PC-9 (cell line): ENCODE measurements around the gene GPER1. TPM values are rescaled to one million over a fixed set of nuclear protein-coding genes. Genes with fewer than 3 reads are reported as not detected.

ENCODE experiments used
- BruUV-seq: library from RNA; stranded (reverse); fragments of 400-500 nt; replicated peaks from 2 replicates; lab custom pipeline; 2021; lab: Mats Ljungman, UMichigan
- CTCF ChIA-PET: fragments of 300-600 bp; sonication (Branson Sonifier 250); formaldehyde crosslinking; loops from one replicate; lab custom pipeline; 2022; ENCODE audit warnings: antibody characterized with exemption; lab: Charles Lee
- POLR2A ChIA-PET: fragments of 300-600 bp; sonication (Branson Sonifier 250); formaldehyde crosslinking; loops from one replicate; lab custom pipeline; 2022; ENCODE audit warnings: antibody characterized with exemption; ENCODE audit not compliant: unreplicated experiment; lab: Charles Lee
- DNase-seq, 2 experiments: peaks; one replicate each; pipeline versions ENCODE4 v3.0.0 to v3.0.0-alpha.2; 2015 to 2022; ENCODE audit warnings: mixed read lengths in 1 of 2
- H2AFZ ChIP-seq: fragments of 200-600 bp; sonication (generic); 2 replicates; pipeline ENCODE4 v1.8.1; 2017; ENCODE audit warnings: antibody characterized with exemption
- H3F3A ChIP-seq: fragments of 200-600 bp; sonication (generic); 2 replicates; pipeline ENCODE4 v1.8.1; 2017; ENCODE audit warnings: antibody characterized with exemption, mild to moderate bottlenecking, low read depth; ENCODE audit not compliant: insufficient read depth
- H3K27ac ChIP-seq: fragments of 200-600 bp; sonication (generic); 2 replicates; pipeline ENCODE4 v1.6.1; 2016; ENCODE audit warnings: mixed run types
- H3K27me3 ChIP-seq: fragments of 200-600 bp; sonication (generic); 2 replicates; pipeline ENCODE4 v1.6.1; 2016; ENCODE audit warnings: low read depth, mixed run types; ENCODE audit not compliant: insufficient read depth
- H3K36me3 ChIP-seq: fragments of 200-600 bp; sonication (generic); 2 replicates; pipeline ENCODE4 v1.6.1; 2016; ENCODE audit warnings: low read depth, mixed run types
- H3K4me1 ChIP-seq: fragments of 200-600 bp; sonication (generic); replicated peaks from 2 replicates; pipeline ENCODE4 v1.6.1; 2016; ENCODE audit warnings: mixed run types; ENCODE audit not compliant: insufficient read depth
- H3K4me2 ChIP-seq: fragments of 200-600 bp; sonication (generic); 2 replicates; pipeline ENCODE4 v1.6.1; 2017; ENCODE audit warnings: mixed run types
- H3K4me3 ChIP-seq: fragments of 200-600 bp; sonication (generic); 2 replicates; pipeline ENCODE4 v1.6.1; 2016; ENCODE audit warnings: mixed run types
- H3K79me2 ChIP-seq: fragments of 200-600 bp; sonication (generic); 2 replicates; pipeline ENCODE4 v1.6.1; 2017; ENCODE audit warnings: low read depth, mixed run types
- H3K9me2 ChIP-seq: fragments of 200-600 bp; sonication (generic); 2 replicates; pipeline ENCODE4 v1.8.1; 2017; ENCODE audit warnings: mild to moderate bottlenecking; ENCODE audit not compliant: insufficient read depth
- H3K9me3 ChIP-seq: fragments of 200-600 bp; sonication (generic); 2 replicates; pipeline ENCODE4 v1.8.1; 2016; ENCODE audit warnings: low read depth; ENCODE audit not compliant: insufficient read depth
- H4K20me1 ChIP-seq: fragments of 200-600 bp; sonication (generic); 2 replicates; pipeline ENCODE4 v1.8.1; 2017; ENCODE audit not compliant: insufficient read depth
- CTCF ChIP-seq: fragments of 200-600 bp; sonication (generic); conservative IDR thresholded peaks from 2 replicates; pipeline ENCODE4 v1.6.1; 2017; ENCODE audit warnings: mixed run types, antibody characterized with exemption, mild to moderate bottlenecking, moderate library complexity
- EZH2 ChIP-seq: fragments of 200-600 bp; sonication (generic); IDR thresholded peaks from 2 replicates; pipeline ENCODE4 v1.8.0; 2017; ENCODE audit warnings: antibody characterized with exemption, low read depth
- intact Hi-C: fragments of 100-400 bp; cut with micrococcal nuclease; formaldehyde crosslinking; loops from one replicate; pipeline ENCODE4 v1.10.0; 2022; ENCODE audit not compliant: unreplicated experiment
- total RNA-seq: library from RNA; stranded (reverse); gene quantifications from 2 replicates; pipeline ENCODE4 v1.2.3, GENCODE V29; 2021

The GPER1 gene
- total RNA-seq, 1 experiment from 2014 or later, result 0.37 TPM

- Histone ChIP-seq H3K36me3 (no peaks in the 10 kb centered on the region), H3K4me3 (no peak overlapping the region), H3K4me1 (no peaks in the 10 kb centered on the region), H4K20me1 (peaks cover 27% of the 10 kb centered on the region), H3K27me3 (no peaks in the 10 kb centered on the region), H3K79me2 (0 out of 2 replicates have a peak, but pooled peaks cover 8% of the 10 kb centered on the region), H3F3A (no peaks in the 10 kb centered on the region), H3K27ac (no peak overlapping the region), H3K9me2 (no peaks in the 10 kb centered on the region), H2AFZ (no peak overlapping the region), H3K9me3 (no peaks in the 10 kb centered on the region), H3K4me2 (no peak overlapping the region)
- intact Hi-C loops, result no loop called here
- ChIA-PET CTCF (no interaction called here), POLR2A (no interaction called here)
- no peak for DNase-seq
- BruUV-seq, result no TSS peak
- TF ChIP-seq EZH2 (no peak), CTCF (no peak)
Observed at GRCh38 chr7:1096156-1097119, 8.5 kb downstream of the GPER1 start.

GRCh38 chr7:1097120-1097504, 9.2 kb downstream of the GPER1 start:
- no peak overlapping the region for H3K4me3 ChIP-seq
- no peak overlapping the region for H3K27ac ChIP-seq
- ChIA-PET POLR2A (no interaction called here), CTCF (no interaction called here)
- DNase-seq, result no peak
- no peaks in the 10 kb centered on the region for H3K9me3 ChIP-seq
- H3K36me3 ChIP-seq, result no peaks in the 10 kb centered on the region
- H3K4me1 ChIP-seq, result no peaks in the 10 kb centered on the region
- intact Hi-C loops, result no loop called here
- H4K20me1 ChIP-seq, result peaks cover 34% of the 10 kb centered on the region
- no TSS peak for BruUV-seq
- H3K4me2 ChIP-seq, result no peak overlapping the region
- H3K79me2 ChIP-seq, result peaks cover 8% of the 10 kb centered on the region; the same call in 1 of the 2 replicates
- no peak overlapping the region for H2AFZ ChIP-seq
- H3K27me3 ChIP-seq, result no peaks in the 10 kb centered on the region
- no peaks in the 10 kb centered on the region for H3F3A ChIP-seq
- H3K9me2 ChIP-seq, result no peaks in the 10 kb centered on the region
- TF ChIP-seq EZH2 (no peak), CTCF (no peak)

GRCh38 chr7:1098243-1099153, 10.6 kb downstream of the GPER1 start:
- no peak for DNase-seq
- Histone ChIP-seq H3K9me2 (no peaks in the 10 kb centered on the region), H3K79me2 (peaks cover 8% of the 10 kb centered on the region; the same call in 1 of the 2 replicates), H3K9me3 (no peaks in the 10 kb centered on the region), H3K4me2 (no peak overlapping the region), H3K4me1 (no peaks in the 10 kb centered on the region), H3K27ac (no peak overlapping the region), H3F3A (no peaks in the 10 kb centered on the region), H3K27me3 (no peaks in the 10 kb centered on the region), H3K4me3 (no peak overlapping the region), H4K20me1 (peaks cover 41% of the 10 kb centered on the region), H3K36me3 (no peaks in the 10 kb centered on the region), H2AFZ (no peak overlapping the region)
- no TSS peak for BruUV-seq
- ChIA-PET POLR2A (no interaction called here), CTCF (no interaction called here)
- no peak for TF ChIP-seq CTCF
- no peak for TF ChIP-seq EZH2
- intact Hi-C loops, result no loop called here
